DND-41 (cell line): Measurements from ENCODE around the gene PIP4K2A.

Experiments used
- ATAC-seq: fragments of 200-7000 bp; cut with Tn5 transposase; 3 replicates; pipeline ENCODE4 v1.9.1; 2021; ENCODE audit warnings: low read depth; ENCODE audit not compliant: insufficient read depth
- DNase-seq: peaks from one replicate; pipeline ENCODE4 v3.0.0-alpha.2; 2020
- H2AFZ ChIP-seq: 2 replicates; pipeline ENCODE4 v1.6.0; 2012; ENCODE audit warnings: low read depth, low read length
- H3K27ac ChIP-seq: 2 replicates; pipeline ENCODE4 v1.5.1; 2012; ENCODE audit warnings: low read length, inconsistent platforms
- H3K27me3 ChIP-seq: fragments of 200-600 bp; sonication (generic); 2 replicates; pipeline ENCODE4 v1.6.0; 2012; ENCODE audit warnings: low read length, mild to moderate bottlenecking, inconsistent platforms; ENCODE audit not compliant: insufficient read depth, poor library complexity
- H3K36me3 ChIP-seq: 2 replicates; pipeline ENCODE4 v1.5.1; 2012; ENCODE audit warnings: low read length, inconsistent platforms; ENCODE audit not compliant: insufficient read depth
- H3K4me1 ChIP-seq: 2 replicates; pipeline ENCODE4 v1.5.1; 2012; ENCODE audit warnings: mild to moderate bottlenecking, low read length; ENCODE audit not compliant: insufficient read depth
- H3K4me2 ChIP-seq: 2 replicates; pipeline ENCODE4 v1.6.0; 2012; ENCODE audit warnings: mild to moderate bottlenecking, moderate library complexity, low read length, inconsistent platforms; ENCODE audit not compliant: insufficient read depth
- H3K4me3 ChIP-seq, 2 experiments: fragments of 200-600 bp in 1 of 2; shearing (Covaris generic) in 1 of 2; 2 replicates each; pipeline ENCODE4 v1.5.1; 2012 to 2016; ENCODE audit warnings: inconsistent platforms in 2 of 2, low read length in 2 of 2, mild to moderate bottlenecking in 2 of 2, low read depth in 1 of 2, moderate library complexity in 1 of 2
- H3K79me2 ChIP-seq: 2 replicates; pipeline ENCODE4 v1.6.0; 2012; ENCODE audit warnings: low read length, inconsistent platforms; ENCODE audit not compliant: insufficient read depth
- H3K9ac ChIP-seq: 2 replicates; pipeline ENCODE4 v1.6.0; 2012; ENCODE audit warnings: low read depth, mild to moderate bottlenecking, inconsistent platforms, low read length, moderate library complexity
- H3K9me3 ChIP-seq: 2 replicates; pipeline ENCODE4 v1.5.1; 2012; ENCODE audit warnings: low read length, moderate library complexity, mild to moderate bottlenecking, inconsistent platforms; ENCODE audit not compliant: insufficient read depth, severe bottlenecking
- H4K20me1 ChIP-seq: 2 replicates; pipeline ENCODE4 v1.6.0; 2012; ENCODE audit warnings: low read length; ENCODE audit not compliant: insufficient read depth
- CTCF ChIP-seq: IDR thresholded peaks from 2 replicates; pipeline ENCODE4 v1.5.1; 2012; ENCODE audit warnings: borderline replicate concordance, low read length, moderate library complexity, mild to moderate bottlenecking; ENCODE audit not compliant: poor library complexity, severe bottlenecking; ENCODE audit errors: extremely low read depth
- EZH2 ChIP-seq: IDR thresholded peaks from 3 replicates; pipeline ENCODE4 v1.6.1; 2012; ENCODE audit warnings: borderline replicate concordance, low read depth, mild to moderate bottlenecking, moderate library complexity, low read length, inconsistent platforms; ENCODE audit not compliant: severe bottlenecking

The PIP4K2A gene

GRCh38 chr10:22723343-22723779 is 9.0 kb upstream of the PIP4K2A start:
- H3K9ac ChIP-seq: no peak overlapping the region

GRCh38 chr10:22722626-22723169 is 8.3 kb upstream of the PIP4K2A start:
- H3K36me3 ChIP-seq: no peaks in the 10 kb centered on the region
- H3K27ac ChIP-seq: no peak overlapping the region
- H3K79me2 ChIP-seq: no peaks in the 10 kb centered on the region
- H3K4me1 ChIP-seq: no peaks in the 10 kb centered on the region
- ATAC-seq (no peak), DNase-seq (no peak)
- H2AFZ ChIP-seq: no peak overlapping the region
- H3K4me2 ChIP-seq: no peak overlapping the region
- no peak overlapping the region for H3K4me3 ChIP-seq
- TF ChIP-seq CTCF (no peak), EZH2 (no peak)
- H3K9me3 ChIP-seq: no peaks in the 10 kb centered on the region
- H3K9ac ChIP-seq: no peak overlapping the region
- peaks cover 8% of the 10 kb centered on the region for H3K27me3 ChIP-seq
- H4K20me1 ChIP-seq: peaks cover 3% of the 10 kb centered on the region; the same call in 1 of the 2 replicates

More at GRCh38 chr10:22723343-22723779, 9.0 kb upstream of the PIP4K2A start:
- DNase-seq (no peak), ATAC-seq (no peak)
- Histone ChIP-seq H3K4me2 (no peak overlapping the region), H3K9me3 (no peaks in the 10 kb centered on the region), H3K79me2 (no peaks in the 10 kb centered on the region), H3K4me1 (no peaks in the 10 kb centered on the region), H3K4me3 (no peak overlapping the region), H4K20me1 (peaks cover 3% of the 10 kb centered on the region; the same call in 1 of the 2 replicates), H3K27ac (no peak overlapping the region), H2AFZ (no peak overlapping the region), H3K36me3 (no peaks in the 10 kb centered on the region), H3K27me3 (peaks cover 8% of the 10 kb centered on the region)
- no peak for TF ChIP-seq EZH2
- TF ChIP-seq CTCF: no peak

DNA sequence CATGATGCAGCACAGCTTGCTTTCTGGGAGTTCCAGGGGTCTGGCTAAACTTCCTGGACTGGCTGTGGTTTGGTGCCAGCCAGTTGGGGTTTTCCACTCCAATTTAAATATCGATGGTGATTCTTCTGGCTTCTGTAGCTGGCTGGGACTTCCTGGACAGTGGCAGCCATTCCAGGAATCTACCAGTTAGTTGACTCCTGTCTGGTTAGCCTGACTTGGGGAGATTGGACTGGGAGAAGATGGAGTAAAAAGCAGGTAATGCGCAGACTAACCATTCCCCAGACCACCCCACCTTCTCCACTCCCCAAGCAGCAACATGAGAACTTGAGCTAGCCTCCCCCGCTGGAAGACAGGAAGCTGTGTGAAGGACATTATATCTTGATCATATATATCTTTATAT is 6.3 kb upstream of the PIP4K2A start:
- no peaks in the 10 kb centered on the region for H3K79me2 ChIP-seq
- no peak overlapping the region for H3K4me3 ChIP-seq
- no peak for TF ChIP-seq CTCF
- TF ChIP-seq EZH2: no peak
- 0 out of 2 replicates have a peak overlapping the region, but pooled peaks have one; percentile 8 for H2AFZ ChIP-seq
- no peak for ATAC-seq
- no peaks in the 10 kb centered on the region for H3K9me3 ChIP-seq
- DNase-seq: no peak
- peaks cover 8% of the 10 kb centered on the region for H3K27me3 ChIP-seq
- H3K4me1 ChIP-seq: no peaks in the 10 kb centered on the region
- H4K20me1 ChIP-seq: no peaks in the 10 kb centered on the region
- no peak overlapping the region for H3K4me2 ChIP-seq
- H3K36me3 ChIP-seq: no peaks in the 10 kb centered on the region
- H3K9ac ChIP-seq: no peak overlapping the region
- H3K27ac ChIP-seq: no peak overlapping the region
